ENCODE results near the gene KIF26A.

DNA sequence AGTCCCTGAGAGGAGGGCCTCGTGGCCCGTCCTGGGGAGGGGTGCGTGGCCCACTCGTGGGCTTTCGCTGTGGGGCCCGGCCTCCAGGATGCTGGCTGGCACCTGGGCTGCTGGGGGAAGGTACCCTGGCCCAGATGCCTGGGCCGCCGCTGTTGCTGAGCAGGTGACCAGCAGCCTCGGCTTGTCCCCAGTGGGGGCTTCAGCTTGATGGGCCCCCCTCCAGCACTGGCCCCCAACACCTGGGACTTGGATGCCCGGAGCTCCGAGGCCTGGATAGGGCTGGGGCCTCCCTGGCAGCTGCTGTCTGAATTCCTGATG lies 10.8 kb downstream of the KIF26A start:
- TF ChIP-seq, protein P1, sequence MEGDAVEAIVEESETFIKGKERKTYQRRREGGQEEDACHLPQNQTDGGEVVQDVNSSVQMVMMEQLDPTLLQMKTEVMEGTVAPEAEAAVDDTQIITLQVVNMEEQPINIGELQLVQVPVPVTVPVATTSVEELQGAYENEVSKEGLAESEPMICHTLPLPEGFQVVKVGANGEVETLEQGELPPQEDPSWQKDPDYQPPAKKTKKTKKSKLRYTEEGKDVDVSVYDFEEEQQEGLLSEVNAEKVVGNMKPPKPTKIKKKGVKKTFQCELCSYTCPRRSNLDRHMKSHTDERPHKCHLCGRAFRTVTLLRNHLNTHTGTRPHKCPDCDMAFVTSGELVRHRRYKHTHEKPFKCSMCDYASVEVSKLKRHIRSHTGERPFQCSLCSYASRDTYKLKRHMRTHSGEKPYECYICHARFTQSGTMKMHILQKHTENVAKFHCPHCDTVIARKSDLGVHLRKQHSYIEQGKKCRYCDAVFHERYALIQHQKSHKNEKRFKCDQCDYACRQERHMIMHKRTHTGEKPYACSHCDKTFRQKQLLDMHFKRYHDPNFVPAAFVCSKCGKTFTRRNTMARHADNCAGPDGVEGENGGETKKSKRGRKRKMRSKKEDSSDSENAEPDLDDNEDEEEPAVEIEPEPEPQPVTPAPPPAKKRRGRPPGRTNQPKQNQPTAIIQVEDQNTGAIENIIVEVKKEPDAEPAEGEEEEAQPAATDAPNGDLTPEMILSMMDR (IDR thresholded peaks at IDR 0.05): no peak
- TF ChIP-seq POLR2A (IDR thresholded peaks at IDR 0.05; ENCODE audit: low read depth) (no peak), POLR2AphosphoS5 (IDR thresholded peaks at IDR 0.05) (no peak), EP300 (IDR thresholded peaks at IDR 0.05) (no peak)

Measured in esophagus muscularis mucosa (tissue), 4 donors.